LNCAP (cell line): ENCODE data around the gene SHLD1.
A peak's percentile ranks its signal among the peaks of the same experiment; 100 is the strongest.

ENCODE experiments used
- CTCF ChIP-seq: fragments of 450-650 bp; IDR thresholded peaks from 2 replicates; pipeline ENCODE4 v1.5.1; 2017; ENCODE audit warnings: mild to moderate bottlenecking

SHLD1 gene

DNA sequence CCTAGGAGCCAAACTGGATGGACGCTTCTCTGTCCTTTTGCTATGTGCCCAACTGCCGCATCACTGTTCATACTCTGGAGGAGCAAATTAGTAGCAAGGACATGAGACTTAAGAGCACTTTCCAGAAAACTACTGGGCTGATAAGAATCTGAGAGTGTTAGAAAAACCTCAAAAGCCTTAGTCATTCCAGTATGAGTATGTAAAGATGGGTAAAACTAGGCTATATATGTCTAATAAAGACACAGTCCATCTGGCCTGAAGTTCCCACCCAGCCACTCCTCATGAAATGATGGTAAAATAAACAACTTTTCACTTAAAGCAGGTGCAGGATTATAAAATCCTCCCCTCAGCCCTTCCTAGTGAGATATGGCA lies 30.6 kb downstream of the SHLD1 start:
- no peak for TF ChIP-seq CTCF

DNA sequence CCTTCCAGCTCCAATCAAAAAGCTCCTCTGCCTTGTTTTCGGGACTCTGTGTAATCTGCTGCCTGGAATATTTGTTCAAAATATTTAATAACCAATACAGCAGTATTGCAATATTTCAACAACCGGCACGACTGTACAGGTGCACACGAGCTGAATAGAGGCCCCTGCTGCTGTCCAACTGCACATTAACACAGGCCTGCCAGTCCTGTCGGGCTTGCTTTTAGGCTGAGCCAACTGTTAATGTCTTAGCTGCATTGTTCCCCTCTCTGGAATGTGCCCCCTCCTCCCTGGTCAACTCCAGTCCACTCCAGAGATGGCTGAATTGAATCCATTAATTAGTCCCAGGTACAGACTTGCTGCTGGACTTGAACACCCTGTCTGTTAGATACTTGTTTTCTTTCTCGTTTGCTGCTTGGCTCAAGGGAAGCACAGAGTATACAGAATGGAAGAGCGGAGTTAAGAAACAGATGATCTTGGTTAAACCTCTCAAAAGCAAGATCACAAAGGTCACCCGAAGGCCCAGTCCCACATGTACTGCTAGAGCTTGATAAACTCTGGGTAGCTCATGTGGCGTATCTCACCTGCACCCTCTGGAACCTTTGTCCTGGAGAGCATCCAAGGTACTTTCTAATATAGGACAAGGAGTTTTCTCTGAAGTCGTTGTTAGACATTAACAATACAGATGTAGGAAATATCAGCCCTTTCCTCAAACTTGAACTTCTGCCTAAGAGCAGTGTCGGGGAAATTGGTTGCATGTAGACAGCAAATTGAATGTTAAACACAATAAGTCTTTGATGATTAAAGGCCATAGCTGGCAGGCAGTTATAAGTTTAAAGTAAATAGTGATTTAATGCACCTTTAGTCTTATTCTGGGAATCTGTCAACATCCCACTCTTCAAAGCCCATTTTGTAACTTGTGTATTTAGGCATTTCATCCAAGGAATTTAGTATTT lies 31.9 kb downstream of the SHLD1 start:
- TF ChIP-seq CTCF = no peak

DNA sequence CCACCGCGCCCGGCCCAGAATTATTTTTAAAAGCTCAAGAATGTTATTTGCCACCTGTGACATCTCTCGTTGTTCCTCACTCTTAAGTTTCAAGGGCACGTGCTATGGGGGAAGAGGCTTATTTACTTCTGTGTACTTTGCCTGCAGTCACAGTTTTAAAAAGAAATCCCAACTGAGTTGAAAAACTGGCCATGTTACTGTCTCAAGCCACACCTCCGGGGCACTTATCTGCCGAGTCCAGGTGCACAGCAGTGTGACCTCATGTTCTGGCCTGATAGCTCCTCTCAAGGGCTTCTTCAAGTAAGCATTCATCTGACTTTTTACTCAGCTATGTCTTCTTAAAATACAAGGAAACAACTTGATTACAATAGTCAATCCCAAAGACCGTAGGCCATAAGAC lies 34.5 kb downstream of the SHLD1 start:
- TF ChIP-seq CTCF = no peak

DNA sequence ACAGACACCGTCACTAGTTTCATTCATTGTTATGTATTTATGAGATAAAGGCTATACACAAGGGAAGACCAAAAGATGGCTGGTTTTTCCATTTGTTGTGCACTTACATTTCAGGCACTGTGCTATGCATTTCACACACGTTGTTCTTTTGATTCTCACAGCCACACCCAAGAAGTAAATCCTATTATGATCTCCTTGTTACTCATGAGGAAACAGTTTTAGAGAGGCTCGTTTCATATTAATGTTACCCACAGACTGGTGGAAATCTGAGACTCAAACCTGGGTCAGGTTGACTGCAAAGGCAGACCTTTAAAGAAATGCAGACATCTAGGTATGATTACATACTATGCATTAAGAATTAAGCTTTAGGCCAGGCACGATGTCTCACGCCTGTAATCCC lies 34.9 kb downstream of the SHLD1 start:
- no peak for TF ChIP-seq CTCF

- no peak for TF ChIP-seq CTCF
Measured at GRCh38 chr20:5786930-5787795, 37.0 kb downstream of the SHLD1 start.

DNA sequence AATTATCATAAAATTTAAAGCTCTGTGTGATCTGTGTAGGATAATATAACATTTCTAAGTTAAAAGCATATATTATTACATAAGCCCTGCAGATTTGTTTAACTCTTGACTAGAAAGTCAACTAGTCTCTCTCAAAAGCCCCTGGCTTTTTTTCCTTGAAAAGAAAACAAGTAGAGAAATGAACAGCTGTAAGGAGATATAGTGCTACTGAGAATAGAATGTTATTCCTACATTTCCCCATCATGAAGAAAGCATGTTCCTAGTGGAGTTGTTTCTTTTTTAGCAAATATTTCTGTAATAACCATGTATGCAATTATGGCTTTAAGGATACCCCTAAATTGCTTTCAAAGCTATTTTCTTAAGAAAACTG lies 37.6 kb downstream of the SHLD1 start:
- no peak for TF ChIP-seq CTCF

GRCh38 chr20:5788385-5788895 lies 38.2 kb downstream of the SHLD1 start:
- TF ChIP-seq CTCF = peak; percentile 85
